22Rv1 (cell line): ENCODE results near the gene IL20RA.

Source experiments
- H3K27ac ChIP-seq: fragments of 450-650 bp; 2 replicates; pipeline ENCODE4 v1.5.1; 2017
- ZFX ChIP-seq: fragments of 450-650 bp; IDR thresholded peaks from 2 replicates; pipeline ENCODE4 v1.6.1; 2017; ENCODE audit warnings: antibody characterized with exemption, borderline replicate concordance
- TF ChIP-seq, protein P1 (sequence below): fragments of 450-650 bp; IDR thresholded peaks from 2 replicates; pipeline ENCODE4 v1.5.1; 2017; ENCODE audit warnings: mild to moderate bottlenecking

IL20RA gene

DNA sequence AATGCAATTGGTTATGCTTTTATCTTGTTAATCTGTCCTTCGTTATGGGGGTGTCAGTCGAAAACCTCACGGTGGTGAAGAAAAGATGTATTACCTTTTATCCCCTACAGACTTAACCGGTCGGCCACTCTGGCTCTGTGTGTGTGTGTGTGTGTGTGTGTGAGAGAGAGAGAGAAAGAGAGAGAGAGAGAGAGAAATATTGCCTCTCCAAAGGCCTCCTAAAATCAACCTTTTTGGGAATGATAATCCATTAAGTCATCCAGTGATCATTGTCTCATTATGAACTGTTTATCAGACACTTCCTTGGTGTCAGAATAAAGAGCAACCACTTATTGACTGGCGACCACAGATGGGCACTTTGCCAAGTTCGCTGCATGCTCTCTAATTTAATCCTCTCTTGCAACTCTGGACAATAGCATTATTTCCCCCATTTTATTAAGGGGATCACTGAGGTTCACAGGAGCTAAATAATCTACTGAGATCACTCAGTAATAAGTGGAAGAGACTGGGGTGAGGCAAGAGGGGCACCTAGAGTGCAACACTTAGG lies 92.0 kb downstream of the IL20RA start:
- no peak overlapping the region for H3K27ac ChIP-seq
- TF ChIP-seq, protein P1, sequence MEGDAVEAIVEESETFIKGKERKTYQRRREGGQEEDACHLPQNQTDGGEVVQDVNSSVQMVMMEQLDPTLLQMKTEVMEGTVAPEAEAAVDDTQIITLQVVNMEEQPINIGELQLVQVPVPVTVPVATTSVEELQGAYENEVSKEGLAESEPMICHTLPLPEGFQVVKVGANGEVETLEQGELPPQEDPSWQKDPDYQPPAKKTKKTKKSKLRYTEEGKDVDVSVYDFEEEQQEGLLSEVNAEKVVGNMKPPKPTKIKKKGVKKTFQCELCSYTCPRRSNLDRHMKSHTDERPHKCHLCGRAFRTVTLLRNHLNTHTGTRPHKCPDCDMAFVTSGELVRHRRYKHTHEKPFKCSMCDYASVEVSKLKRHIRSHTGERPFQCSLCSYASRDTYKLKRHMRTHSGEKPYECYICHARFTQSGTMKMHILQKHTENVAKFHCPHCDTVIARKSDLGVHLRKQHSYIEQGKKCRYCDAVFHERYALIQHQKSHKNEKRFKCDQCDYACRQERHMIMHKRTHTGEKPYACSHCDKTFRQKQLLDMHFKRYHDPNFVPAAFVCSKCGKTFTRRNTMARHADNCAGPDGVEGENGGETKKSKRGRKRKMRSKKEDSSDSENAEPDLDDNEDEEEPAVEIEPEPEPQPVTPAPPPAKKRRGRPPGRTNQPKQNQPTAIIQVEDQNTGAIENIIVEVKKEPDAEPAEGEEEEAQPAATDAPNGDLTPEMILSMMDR: no peak
- TF ChIP-seq ZFX: no peak

DNA sequence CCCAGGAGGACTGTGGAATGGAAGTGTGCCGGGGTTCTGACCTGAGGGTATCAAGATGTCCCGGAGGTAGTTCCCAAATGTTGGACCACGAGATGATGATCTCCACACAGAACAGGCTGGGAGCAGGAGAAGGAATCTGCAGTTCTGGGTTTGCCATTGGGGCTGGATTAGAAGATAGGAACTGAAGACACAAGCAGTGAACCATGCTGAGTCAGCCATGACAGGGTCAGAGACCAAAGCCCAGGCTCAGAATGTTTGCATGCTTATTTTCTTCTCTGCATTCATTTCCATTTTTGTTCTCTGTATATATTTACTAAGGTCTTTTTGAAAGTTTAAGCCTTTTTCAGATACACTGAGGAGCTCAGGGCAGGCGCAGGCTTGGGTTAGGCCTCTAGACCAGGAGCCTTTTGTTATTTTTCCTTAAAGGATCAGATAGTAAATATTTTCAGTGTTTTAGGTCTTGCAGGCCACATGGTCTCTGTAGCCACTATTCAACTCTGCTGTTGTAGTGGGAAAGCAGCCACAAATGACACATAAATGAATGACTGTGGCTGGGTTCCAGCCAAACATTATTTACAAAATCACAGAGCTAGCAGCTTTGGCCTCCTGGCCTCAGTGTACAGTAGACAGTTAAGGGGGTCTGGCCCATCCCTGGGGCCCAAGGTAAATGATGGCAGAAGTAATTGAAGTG lies 94.2 kb downstream of the IL20RA start:
- no peak overlapping the region for H3K27ac ChIP-seq
- TF ChIP-seq, protein P1: no peak
- TF ChIP-seq ZFX: no peak
